ENCODE results near the gene PLA2G4D. TPM values are rescaled to one million over a fixed set of nuclear protein-coding genes. Genes with fewer than 3 reads are reported as not detected.

The PLA2G4D gene
- total RNA-seq, 1 donor from 2014 or later, result not detected

DNA sequence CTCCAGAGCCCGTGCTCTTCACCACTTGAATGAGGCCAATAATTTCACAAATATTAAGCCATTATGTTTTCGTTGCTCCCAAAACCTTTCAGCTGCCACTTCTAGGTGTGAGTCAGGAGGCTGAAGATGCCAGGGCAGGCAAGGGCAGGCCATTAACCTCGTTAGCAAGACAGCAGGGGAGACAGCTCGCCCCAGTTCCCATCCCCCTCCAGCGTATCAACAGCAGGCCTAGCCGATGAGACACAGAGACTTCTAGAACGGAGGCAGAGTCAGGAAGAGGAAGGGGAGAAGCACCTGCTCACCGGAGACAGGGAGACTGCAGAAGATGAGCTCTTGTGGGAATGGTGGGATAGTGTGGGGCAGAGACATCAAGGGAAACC is 45.6 kb downstream of the PLA2G4D start:
- DNase-seq, result no peak
- TF ChIP-seq, protein P1, sequence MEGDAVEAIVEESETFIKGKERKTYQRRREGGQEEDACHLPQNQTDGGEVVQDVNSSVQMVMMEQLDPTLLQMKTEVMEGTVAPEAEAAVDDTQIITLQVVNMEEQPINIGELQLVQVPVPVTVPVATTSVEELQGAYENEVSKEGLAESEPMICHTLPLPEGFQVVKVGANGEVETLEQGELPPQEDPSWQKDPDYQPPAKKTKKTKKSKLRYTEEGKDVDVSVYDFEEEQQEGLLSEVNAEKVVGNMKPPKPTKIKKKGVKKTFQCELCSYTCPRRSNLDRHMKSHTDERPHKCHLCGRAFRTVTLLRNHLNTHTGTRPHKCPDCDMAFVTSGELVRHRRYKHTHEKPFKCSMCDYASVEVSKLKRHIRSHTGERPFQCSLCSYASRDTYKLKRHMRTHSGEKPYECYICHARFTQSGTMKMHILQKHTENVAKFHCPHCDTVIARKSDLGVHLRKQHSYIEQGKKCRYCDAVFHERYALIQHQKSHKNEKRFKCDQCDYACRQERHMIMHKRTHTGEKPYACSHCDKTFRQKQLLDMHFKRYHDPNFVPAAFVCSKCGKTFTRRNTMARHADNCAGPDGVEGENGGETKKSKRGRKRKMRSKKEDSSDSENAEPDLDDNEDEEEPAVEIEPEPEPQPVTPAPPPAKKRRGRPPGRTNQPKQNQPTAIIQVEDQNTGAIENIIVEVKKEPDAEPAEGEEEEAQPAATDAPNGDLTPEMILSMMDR (IDR thresholded peaks at IDR 0.05), result no peak
- intact Hi-C loops (cut with micrococcal nuclease), result no loop called here
- Mint-ChIP-seq H3K4me1 (no peaks in the 10 kb centered on the region), H3K27me3 (peaks cover 7% of the 10 kb centered on the region), H3K4me3 (no peak overlapping the region), H3K27ac (no peak overlapping the region), H3K9me3 (no peaks in the 10 kb centered on the region), H3K36me3 (ENCODE audit: low read depth) (no peaks in the 10 kb centered on the region)
- ChIA-PET POLR2A (no interaction called here), CTCF (no interaction called here)
- ATAC-seq (ENCODE audit: low read depth), result no peak

DNA sequence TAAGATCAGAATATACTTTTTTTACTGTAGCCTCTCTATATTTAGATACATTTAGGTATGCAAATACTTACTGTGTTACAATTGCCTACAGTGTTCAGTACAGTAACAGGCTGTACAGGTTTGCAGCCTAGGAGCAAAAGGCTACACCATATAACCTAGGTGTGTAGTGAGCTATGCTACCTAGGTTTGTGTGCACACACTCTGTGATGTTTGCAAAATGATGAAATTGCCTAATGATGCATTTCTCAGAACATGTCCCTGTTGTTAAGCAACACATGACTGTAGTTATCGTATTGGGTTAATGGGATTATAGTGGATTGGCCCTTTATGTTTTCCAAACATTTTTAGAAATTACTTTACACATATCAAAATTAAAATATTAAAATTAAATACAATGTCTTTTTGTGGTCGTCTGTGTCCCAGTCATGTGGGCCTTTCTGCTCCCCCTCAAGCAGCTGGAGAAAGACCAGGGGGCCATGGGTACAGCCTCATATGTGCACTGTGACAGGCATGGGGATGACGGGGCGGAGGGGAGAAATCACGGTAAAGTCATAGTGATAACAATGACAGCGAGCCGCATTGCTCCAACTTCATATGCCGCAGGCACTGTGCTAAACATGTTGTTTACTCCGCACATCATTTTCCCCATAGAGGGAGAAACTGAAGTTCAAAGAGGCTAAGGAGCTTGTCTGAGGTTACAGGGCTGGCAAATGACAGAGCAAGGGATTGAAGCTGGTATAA is 46.1 kb downstream of the PLA2G4D start:
- POLR2A ChIA-PET, result no interaction called here

DNA sequence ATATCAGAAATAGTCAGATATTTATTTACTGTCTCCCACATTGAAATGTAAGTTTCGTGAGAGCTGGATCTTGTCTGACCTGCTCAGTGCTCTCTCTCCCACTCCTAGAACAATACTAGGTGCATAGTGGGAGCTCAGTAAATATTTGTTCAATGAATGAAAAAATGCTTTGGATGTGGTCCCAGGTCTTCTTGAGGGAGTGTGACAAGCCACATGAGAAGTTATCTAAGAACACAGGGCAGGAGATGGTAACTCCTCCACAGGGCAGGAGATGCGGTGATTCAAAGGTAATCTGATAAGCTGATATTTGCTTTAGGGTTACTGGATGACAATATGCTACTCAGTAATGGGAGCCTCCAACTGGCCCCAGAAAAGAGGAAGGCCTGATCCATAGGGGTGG is 47.8 kb downstream of the PLA2G4D start:
- Mint-ChIP-seq H3K9me3 (no peaks in the 10 kb centered on the region), H3K36me3 (ENCODE audit: low read depth) (no peaks in the 10 kb centered on the region), H3K4me3 (no peak overlapping the region), H3K27ac (no peak overlapping the region), H3K27me3 (no peaks in the 10 kb centered on the region), H3K4me1 (no peaks in the 10 kb centered on the region)
- POLR2A ChIA-PET, result no interaction called here
- DNase-seq, result no peak
- CTCF ChIA-PET, result no interaction called here
- TF ChIP-seq, protein P1 (IDR thresholded peaks at IDR 0.05), result no peak
- intact Hi-C loops (cut with micrococcal nuclease), result no loop called here
- no peak for ATAC-seq (ENCODE audit: low read depth)

More for the DNA sequence above, 46.1 kb downstream of the PLA2G4D start:
- intact Hi-C loops (cut with micrococcal nuclease), result no loop called here
- ATAC-seq (ENCODE audit: low read depth), result no peak
- no peaks in the 10 kb centered on the region for H3K4me1 Mint-ChIP-seq
- CTCF ChIA-PET, result no interaction called here
- H3K36me3 Mint-ChIP-seq (ENCODE audit: low read depth), result no peaks in the 10 kb centered on the region
- no peak for DNase-seq
- H3K27ac Mint-ChIP-seq, result no peak overlapping the region
- H3K9me3 Mint-ChIP-seq, result no peaks in the 10 kb centered on the region
- H3K27me3 Mint-ChIP-seq, result peaks cover 6% of the 10 kb centered on the region
- TF ChIP-seq, protein P1 (IDR thresholded peaks at IDR 0.05), result no peak
- no peak overlapping the region for H3K4me3 Mint-ChIP-seq

DNA sequence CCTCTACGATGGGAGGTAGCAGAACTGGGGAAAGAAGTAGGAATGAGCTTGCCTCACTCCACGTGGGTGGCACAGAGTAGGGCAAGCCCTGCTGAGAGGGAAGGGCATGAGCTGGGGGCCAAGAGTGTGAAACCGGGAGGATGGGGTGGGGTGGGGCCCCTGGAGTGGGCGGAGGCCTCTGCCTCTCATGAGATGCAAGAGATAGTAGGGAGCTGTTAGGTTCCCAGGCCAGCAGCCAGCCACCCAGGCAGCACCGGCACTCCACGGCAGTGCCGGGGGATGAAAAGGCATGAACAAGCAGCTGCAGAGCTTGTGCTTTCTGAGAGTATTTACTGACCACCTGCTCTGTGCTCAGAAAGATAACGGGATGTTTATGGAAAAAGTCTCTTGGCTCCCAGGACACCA is 49.1 kb downstream of the PLA2G4D start:
- ChIA-PET POLR2A (no interaction called here), CTCF (no interaction called here)
- ATAC-seq (ENCODE audit: low read depth), result no peak
- intact Hi-C loops (cut with micrococcal nuclease), result no loop called here
- DNase-seq, result no peak
- H3K36me3 Mint-ChIP-seq (ENCODE audit: low read depth), result no peaks in the 10 kb centered on the region
- no peaks in the 10 kb centered on the region for H3K4me1 Mint-ChIP-seq
- no peak overlapping the region for H3K27ac Mint-ChIP-seq
- H3K9me3 Mint-ChIP-seq, result no peaks in the 10 kb centered on the region
- no peak overlapping the region for H3K4me3 Mint-ChIP-seq
- TF ChIP-seq, protein P1 (IDR thresholded peaks at IDR 0.05), result no peak
- no peaks in the 10 kb centered on the region for H3K27me3 Mint-ChIP-seq

DNA sequence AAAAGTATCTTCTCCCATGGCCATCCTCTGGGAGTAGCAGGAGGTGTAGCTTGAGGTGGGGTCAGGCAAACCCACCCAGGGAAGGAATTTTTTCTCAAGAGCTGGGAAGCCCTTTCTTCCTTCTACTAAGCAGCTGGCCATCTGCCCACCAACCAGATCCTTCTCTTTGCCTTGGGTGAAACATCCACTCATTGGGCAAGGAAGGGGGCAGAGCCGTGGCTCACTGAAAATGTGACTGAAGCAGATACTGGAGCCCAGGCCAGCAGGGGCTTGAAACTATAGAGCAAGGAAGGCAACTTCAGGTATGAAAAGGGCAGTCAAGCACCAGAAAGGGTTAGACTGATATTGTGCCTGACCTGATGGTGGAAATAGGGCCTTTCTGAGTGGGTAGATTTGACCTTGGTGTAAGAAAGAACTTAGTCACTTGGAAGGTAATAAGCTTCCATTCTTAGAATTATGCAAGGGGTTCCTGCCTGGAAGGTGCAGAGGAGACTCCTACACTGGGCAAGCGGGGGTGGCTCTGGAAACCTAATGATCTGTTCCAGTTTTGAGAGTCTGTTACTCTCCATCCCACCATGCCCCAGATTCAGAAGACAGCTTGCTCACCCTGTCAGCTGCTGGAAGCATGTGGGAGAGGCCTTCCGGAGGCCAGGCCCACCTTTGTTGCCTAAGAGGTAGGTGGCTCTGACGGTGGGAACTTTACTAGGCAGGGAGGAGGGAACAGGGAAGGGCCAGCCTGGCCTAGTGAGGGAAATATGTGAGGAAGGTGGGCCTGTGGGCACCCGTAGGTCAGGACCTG is 51.6 kb downstream of the PLA2G4D start:
- CTCF ChIA-PET, result no interaction called here
- ATAC-seq (ENCODE audit: low read depth), result no peak

More for the DNA sequence above, 51.6 kb downstream of the PLA2G4D start:
- TF ChIP-seq, protein P1 (IDR thresholded peaks at IDR 0.05), result no peak
- Mint-ChIP-seq H3K27ac (no peak overlapping the region), H3K4me3 (no peak overlapping the region), H3K9me3 (no peaks in the 10 kb centered on the region), H3K27me3 (no peaks in the 10 kb centered on the region), H3K36me3 (ENCODE audit: low read depth) (no peaks in the 10 kb centered on the region), H3K4me1 (no peaks in the 10 kb centered on the region)
- DNase-seq, result no peak
- intact Hi-C loops (cut with micrococcal nuclease), result no loop called here
- POLR2A ChIA-PET, result no interaction called here

Measured in activated B cell treated with CpG ODN at 0.5 μM for 24 hours (primary cell).